IMR-90 (cell line): ENCODE measurements around the gene GIMAP8. TPM values are rescaled to one million over a fixed set of nuclear protein-coding genes. Genes with fewer than 3 reads are reported as not detected.

ENCODE experiments used
- ATAC-seq: fragments of 200-7000 bp; cut with Tn5 transposase; 2 replicates; pipeline ENCODE4 v1.9.1; 2020; ENCODE audit warnings: low read depth, mild to moderate bottlenecking, moderate library complexity
- BruUV-seq: library from RNA; stranded (reverse); fragments of 400-500 nt; replicated peaks from 2 replicates; lab custom pipeline; 2021; lab: Mats Ljungman, UMichigan
- CTCF ChIA-PET: fragments of 300-600 bp; formaldehyde crosslinking; extraction: SDS; loops from one replicate; lab custom pipeline; 2021; ENCODE audit warnings: antibody characterized with exemption; lab: Yijun Ruan, JAX
- POLR2A ChIA-PET: fragments of 300-600 bp; sonication (Branson Sonifier 250); formaldehyde crosslinking; loops from one replicate; lab custom pipeline; 2022; ENCODE audit warnings: antibody characterized with exemption; ENCODE audit not compliant: unreplicated experiment; lab: Charles Lee
- DNase-seq: peaks from one replicate; pipeline ENCODE4 v3.0.0; 2013
- H2AFZ ChIP-seq: replicated peaks from 2 replicates; pipeline ENCODE3; 2013; ENCODE audit warnings: low read length, mild to moderate bottlenecking; ENCODE audit not compliant: poor library complexity
- H2AK5ac ChIP-seq: 2 replicates; pipeline ENCODE4 v1.6.1; 2013; ENCODE audit warnings: low read depth, low read length, inconsistent platforms
- H2AK9ac ChIP-seq: replicated peaks from 2 replicates; pipeline ENCODE3; 2013; ENCODE audit warnings: mild to moderate bottlenecking, low read depth, low read length, moderate library complexity; ENCODE audit not compliant: poor library complexity
- H2BK120ac ChIP-seq: 2 replicates; pipeline ENCODE4 v1.6.1; 2013; ENCODE audit warnings: low read depth, low read length, inconsistent platforms
- H2BK15ac ChIP-seq: 3 replicates; pipeline ENCODE4 v1.6.1; 2013; ENCODE audit warnings: low read depth, low read length, inconsistent platforms
- H2BK20ac ChIP-seq: 2 replicates; pipeline ENCODE4 v1.6.1; 2013; ENCODE audit warnings: low read depth, mild to moderate bottlenecking, inconsistent platforms, low read length, moderate library complexity
- H2BK5ac ChIP-seq: 2 replicates; pipeline ENCODE4 v1.6.1; 2013; ENCODE audit warnings: mild to moderate bottlenecking, low read depth, low read length, inconsistent platforms; ENCODE audit not compliant: poor library complexity, severe bottlenecking
- H3K14ac ChIP-seq: replicated peaks from 2 replicates; pipeline ENCODE4 v1.6.1; 2013; ENCODE audit warnings: low read depth, low read length, inconsistent platforms
- H3K18ac ChIP-seq: 2 replicates; pipeline ENCODE4 v1.6.1; 2013; ENCODE audit warnings: low read depth, low read length, control low read depth
- H3K23ac ChIP-seq: 2 replicates; pipeline ENCODE4 v1.6.1; 2013; ENCODE audit warnings: low read depth, low read length, inconsistent platforms
- H3K27ac ChIP-seq: 2 replicates; pipeline ENCODE4 v1.5.1; 2013; ENCODE audit warnings: mild to moderate bottlenecking, control low read depth, low read length; ENCODE audit not compliant: insufficient read depth
- H3K27me3 ChIP-seq: 2 replicates; pipeline ENCODE4 v1.6.1; 2013; ENCODE audit warnings: low read length; ENCODE audit not compliant: control insufficient read depth, insufficient read depth
- H3K36me3 ChIP-seq: 2 replicates; pipeline ENCODE4 v1.6.1; 2013; ENCODE audit warnings: low read length, mixed read lengths; ENCODE audit not compliant: control insufficient read depth, insufficient read depth
- H3K4ac ChIP-seq: 2 replicates; pipeline ENCODE4 v1.6.1; 2013; ENCODE audit warnings: low read depth, low read length, inconsistent platforms
- H3K4me1 ChIP-seq: 2 replicates; pipeline ENCODE4 v1.6.1; 2013; ENCODE audit warnings: low read length, mixed read lengths; ENCODE audit not compliant: control insufficient read depth, insufficient read depth
- H3K4me2 ChIP-seq: 2 replicates; pipeline ENCODE4 v1.6.1; 2013; ENCODE audit warnings: low read depth, mild to moderate bottlenecking, control low read depth, low read length, moderate library complexity
- H3K4me3 ChIP-seq: 2 replicates; pipeline ENCODE4 v1.5.1; 2013; ENCODE audit warnings: low read depth, mild to moderate bottlenecking, control low read depth, low read length, moderate library complexity; ENCODE audit not compliant: insufficient read depth
- H3K56ac ChIP-seq: 2 replicates; pipeline ENCODE4 v1.6.1; 2013; ENCODE audit warnings: low read length, inconsistent platforms; ENCODE audit not compliant: insufficient read depth; ENCODE audit errors: extremely low read depth
- H3K79me1 ChIP-seq, 2 experiments: 2 replicates each; pipeline ENCODE4 v1.6.1; 2013; ENCODE audit warnings: low read length in 2 of 2, inconsistent platforms in 1 of 2, low read depth in 1 of 2
- H3K9ac ChIP-seq: 2 replicates; pipeline ENCODE4 v1.6.1; 2013; ENCODE audit warnings: low read depth, low read length, control low read depth
- H3K9me1 ChIP-seq: 2 replicates; pipeline ENCODE4 v1.6.1; 2013; ENCODE audit warnings: low read length, inconsistent platforms; ENCODE audit not compliant: insufficient read depth
- H3K9me3 ChIP-seq: 2 replicates; pipeline ENCODE4 v1.6.1; 2013; ENCODE audit warnings: low read length; ENCODE audit not compliant: control insufficient read depth, insufficient read depth
- H4K20me1 ChIP-seq: 2 replicates; pipeline ENCODE4 v1.6.1; 2013; ENCODE audit warnings: low read length, inconsistent platforms; ENCODE audit not compliant: insufficient read depth
- H4K5ac ChIP-seq: 2 replicates; pipeline ENCODE4 v1.6.1; 2013; ENCODE audit warnings: mild to moderate bottlenecking, low read depth, low read length, control low read depth
- H4K8ac ChIP-seq, 2 experiments: 2 replicates each; pipeline ENCODE4 v1.6.1; 2013; ENCODE audit warnings: low read depth in 2 of 2, low read length in 2 of 2, control low read depth in 1 of 2, inconsistent platforms in 1 of 2
- H4K91ac ChIP-seq: 2 replicates; pipeline ENCODE4 v1.6.1; 2013; ENCODE audit warnings: low read depth, low read length, inconsistent platforms; ENCODE audit not compliant: insufficient read depth
- CHD1 ChIP-seq: IDR thresholded peaks from 2 replicates; pipeline ENCODE4 v1.6.1; 2012; ENCODE audit warnings: low read depth, low read length, improper control_type of control experiment
- CTCF ChIP-seq: conservative IDR thresholded peaks from 2 replicates; pipeline ENCODE4 v1.5.1; 2012; ENCODE audit warnings: mild to moderate bottlenecking, low read depth, low read length, improper control_type of control experiment
- ELK1 ChIP-seq: fragments of 150-350 bp; IDR thresholded peaks from 2 replicates; pipeline ENCODE4 v1.6.1; 2016; ENCODE audit warnings: low read depth, mild to moderate bottlenecking, low read length, moderate library complexity, borderline replicate concordance
- FOS ChIP-seq: fragments of 150-350 bp; IDR thresholded peaks from 2 replicates; pipeline ENCODE4 v1.6.1; 2016; ENCODE audit warnings: low read depth, low read length
- MAFK ChIP-seq: IDR thresholded peaks from 2 replicates; pipeline ENCODE4 v1.6.1; 2012; ENCODE audit warnings: low read depth, low read length, improper control_type of control experiment
- MAZ ChIP-seq: IDR thresholded peaks from 2 replicates; pipeline ENCODE4 v1.6.1; 2012; ENCODE audit warnings: low read depth, mild to moderate bottlenecking, low read length, improper control_type of control experiment, moderate library complexity, borderline replicate concordance
- MXI1 ChIP-seq: IDR thresholded peaks from 2 replicates; pipeline ENCODE4 v1.6.1; 2012; ENCODE audit warnings: low read depth, mild to moderate bottlenecking, low read length, moderate library complexity, borderline replicate concordance
- NFE2L2 ChIP-seq: fragments of 150-350 bp; IDR thresholded peaks from 2 replicates; pipeline ENCODE4 v1.6.1; 2016; ENCODE audit warnings: low read depth, mild to moderate bottlenecking, low read length
- POLR2A ChIP-seq: IDR thresholded peaks from 2 replicates; pipeline ENCODE4 v1.6.1; 2012; ENCODE audit warnings: mild to moderate bottlenecking, low read depth, low read length
- RAD21 ChIP-seq: IDR thresholded peaks from 2 replicates; pipeline ENCODE4 v1.6.1; 2012; ENCODE audit warnings: low read length, improper control_type of control experiment
- RCOR1 ChIP-seq: IDR thresholded peaks from 2 replicates; pipeline ENCODE4 v1.6.1; 2012; ENCODE audit warnings: mild to moderate bottlenecking, low read length, improper control_type of control experiment; ENCODE audit not compliant: insufficient replicate concordance
- RFX5 ChIP-seq: IDR thresholded peaks from 2 replicates; pipeline ENCODE4 v1.8.0; 2012; ENCODE audit warnings: low read depth, mild to moderate bottlenecking, low read length, moderate library complexity
- SMC3 ChIP-seq: fragments of 150-350 bp; IDR thresholded peaks from 2 replicates; pipeline ENCODE4 v1.6.1; 2016; ENCODE audit warnings: low read depth, mild to moderate bottlenecking, antibody characterized with exemption, low read length, moderate library complexity
- USF2 ChIP-seq: fragments of 150-350 bp; IDR thresholded peaks from 2 replicates; pipeline ENCODE4 v1.6.1; 2017; ENCODE audit warnings: mild to moderate bottlenecking, antibody characterized with exemption, low read length, low read depth
- WGBS, 2 experiments: methylation state at CpG; one replicate each; pipeline versions ENCODE4 v1.1.5 to v1.1.7; 2013; ENCODE audit warnings: missing lambda C conversion rate in 2 of 2; ENCODE audit not compliant: insufficient read length in 1 of 2; ENCODE audit errors: extremely low coverage in 2 of 2; 5-methylcytosine and 5-hydroxymethylcytosine counted together
- dilution Hi-C: fragments of 300-500 bp; cut with HindIII; formaldehyde crosslinking; loops from one replicate; pipeline ENCODE4 v1.14.3; 2018; ENCODE audit warnings: low sequenced_read_pairs; ENCODE audit not compliant: unreplicated experiment
- in situ Hi-C: fragments of 300-500 bp; cut with MboI; formaldehyde crosslinking; loops from 3 replicates; pipeline ENCODE4 v1.14.3; 2019; ENCODE audit warnings: low sequenced_read_pairs, inconsistent platforms, mixed read lengths
- intact Hi-C: fragments of 100-400 bp; cut with micrococcal nuclease; formaldehyde crosslinking; loops from 2 replicates; pipeline ENCODE4 v1.10.0; 2022
- polyA plus RNA-seq, 3 experiments: library from polyadenylated mRNA; depleted of rRNA; stranded (reverse); fragments of >200 nt; gene quantifications; 2 replicates each; pipeline ENCODE4 v1.2.3, GENCODE V29; 2012; ENCODE audit warnings: low replicate concordance in 1 of 3
- total RNA-seq: library from RNA; depleted of rRNA; stranded (reverse); fragments of >200 nt; gene quantifications from 2 replicates; pipeline ENCODE4 v1.2.3, GENCODE V29; 2012

Gene GIMAP8
- total and polyA plus RNA-seq, 2 of the 4 experiments (the other 2 are of a cell fraction): not detected

- Histone ChIP-seq H3K9ac (no peak overlapping the region), H2AK9ac (no peak overlapping the region), H3K14ac (no peak overlapping the region), H3K27me3 (peaks cover 20% of the 10 kb centered on the region; the same call in 1 of the 2 replicates), H3K36me3 (no peaks in the 10 kb centered on the region), H4K20me1 (no peaks in the 10 kb centered on the region), H3K4me3 (no peak overlapping the region), H3K23ac (no peak overlapping the region), H3K18ac (no peak overlapping the region), H2AFZ (no peak overlapping the region), H3K56ac (no peak overlapping the region), H3K4me2 (no peak overlapping the region), H2BK15ac (no peak overlapping the region), H4K8ac (no peak overlapping the region), H3K4ac (no peak overlapping the region), H2BK20ac (no peak overlapping the region), H2BK120ac (no peak overlapping the region), H3K27ac (no peak overlapping the region), H2AK5ac (no peak overlapping the region), H3K79me1 (no peaks in the 10 kb centered on the region), H3K9me3 (no peaks in the 10 kb centered on the region), H3K4me1 (no peaks in the 10 kb centered on the region), H3K9me1 (no peaks in the 10 kb centered on the region), H4K5ac (no peak overlapping the region), H2BK5ac (no peak overlapping the region), H4K91ac (no peak overlapping the region)
- dilution Hi-C loops (no loop called here), in situ Hi-C loops (no loop called here), intact Hi-C loops (no loop called here)
- ChIA-PET CTCF (no interaction called here), POLR2A (no interaction called here)
- TF ChIP-seq ELK1 (no peak), RFX5 (no peak), USF2 (no peak), FOS (no peak), MAFK (no peak), POLR2A (no peak), MXI1 (no peak), NFE2L2 (no peak), CHD1 (no peak), RCOR1 (no peak), SMC3 (no peak), RAD21 (no peak), CTCF (no peak), MAZ (no peak)
- no TSS peak for BruUV-seq
- DNase-seq (no peak), ATAC-seq (no peak)
- 73% methylated on average over 5 of the region's 8 CpGs; no CpG with 5 or more reads in 1 of the 2 experiments for WGBS, 2 experiments
Measured at GRCh38 chr7:150453181-150453580, 2.8 kb downstream of the GIMAP8 start.
